Stimulated activated CD4-positive, alpha-beta T cell treated with anti-CD3 and anti-CD28 coated beads, Interleukin-15, amount 100 ng/mL, for 48 hours (primary cell): Measurements from ENCODE around the gene DGKD.
"Not testable (repeated sequence)": the region's sequence is repeated elsewhere in the genome, so short reads cannot be mapped to it uniquely, and the experiment has no call there.

Experiments used
- DNase-seq, 2 donors: peaks; one replicate each; pipeline ENCODE4 v3.0.0-alpha.2; 2020; ENCODE audit warnings: low read depth in 2 of 2

DGKD gene

GRCh38 chr2:233353769-233354499 lies at the start of gene DGKD:
DGKD (plus strand) TSS chr2:233354494; CDS start chr2:233354519, 25 bp downstream.
- peak; percentile 44 to 66 for DNase-seq

- no peak for DNase-seq
These were observed 46.7 kb upstream of the DGKD start, which contains the start of gene SAG for GRCh38 chr2:233307565-233307964. SAG (plus strand) TSS chr2:233307816; CDS start chr2:233309190, 1,374 bp downstream.

- no peak for DNase-seq
These were observed 42.9 kb upstream of the DGKD start for GRCh38 chr2:233311241-233311926.

GRCh38 chr2:233312874-233313273 lies 41.4 kb upstream of the DGKD start:
- DNase-seq: no peak

- no peak for DNase-seq
These were observed 39.9 kb upstream of the DGKD start for GRCh38 chr2:233314180-233314925.

- no peak for DNase-seq
These were observed 36.9 kb upstream of the DGKD start for GRCh38 chr2:233317196-233317943.

GRCh38 chr2:233319256-233319655 lies 35.0 kb upstream of the DGKD start:
- DNase-seq: no peak

- DNase-seq: no peak
These were observed 33.8 kb upstream of the DGKD start for GRCh38 chr2:233320470-233320869.

- no peak for DNase-seq
These were observed 33.1 kb upstream of the DGKD start for GRCh38 chr2:233321166-233321565.

- no peak for DNase-seq
These were observed 30.4 kb upstream of the DGKD start for GRCh38 chr2:233323851-233324250.

- DNase-seq: no peak
These were observed 29.0 kb upstream of the DGKD start for GRCh38 chr2:233325256-233325655.

- no peak for DNase-seq
These were observed 28.5 kb upstream of the DGKD start for GRCh38 chr2:233325814-233326213.

- no peak for DNase-seq
These were observed 27.8 kb upstream of the DGKD start for GRCh38 chr2:233326500-233326899.

GRCh38 chr2:233328922-233329321 lies 25.4 kb upstream of the DGKD start:
- no peak for DNase-seq

- no peak for DNase-seq
These were observed 24.7 kb upstream of the DGKD start for GRCh38 chr2:233329489-233330135.

GRCh38 chr2:233331536-233331935 lies 22.8 kb upstream of the DGKD start:
- peak in 1 of 2 donors; percentile 25 for DNase-seq

- no peak for DNase-seq
These were observed 22.2 kb upstream of the DGKD start for GRCh38 chr2:233332125-233332524.

- no peak for DNase-seq
These were observed 19.4 kb upstream of the DGKD start for GRCh38 chr2:233334915-233335314.

- DNase-seq: not testable (repeated sequence)
These were observed 18.2 kb upstream of the DGKD start for GRCh38 chr2:233336091-233336490.

- no peak for DNase-seq
These were observed 17.8 kb upstream of the DGKD start for GRCh38 chr2:233336541-233336940.

GRCh38 chr2:233338046-233338445 lies 16.2 kb upstream of the DGKD start:
- DNase-seq: no peak
